ENCODE data around the gene FASN. TPM values are rescaled to one million over a fixed set of nuclear protein-coding genes. Genes with fewer than 3 reads are reported as not detected.
A peak's percentile ranks its signal among the peaks of the same experiment; 100 is the strongest.

FASN gene
- total RNA-seq, 1 donor from 2014 or later = 439 TPM

DNA sequence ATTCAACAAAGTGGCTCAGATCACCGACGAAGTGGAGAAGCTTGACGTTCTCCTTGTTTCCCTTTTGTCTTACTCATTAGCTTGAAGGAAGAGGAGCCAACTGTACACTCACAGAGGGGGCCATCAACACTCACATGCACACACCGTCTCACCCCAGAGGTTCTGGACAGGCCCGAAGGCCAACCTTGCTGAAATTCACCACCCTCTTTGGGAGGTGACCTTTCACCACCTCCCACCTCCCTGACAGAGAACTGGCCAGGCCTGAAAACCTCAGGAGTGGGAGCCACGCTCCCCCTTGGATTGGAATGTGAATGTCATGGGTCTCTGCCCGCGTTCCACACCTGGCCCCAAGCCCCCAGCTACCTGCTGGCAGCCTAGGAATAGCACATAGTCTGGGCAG is 62.5 kb downstream of the FASN start:
- Mint-ChIP-seq H3K36me3 (ENCODE audit: unreplicated experiment) (no peaks in the 10 kb centered on the region), H3K27ac (ENCODE audit: unreplicated experiment) (no peak overlapping the region)

DNA sequence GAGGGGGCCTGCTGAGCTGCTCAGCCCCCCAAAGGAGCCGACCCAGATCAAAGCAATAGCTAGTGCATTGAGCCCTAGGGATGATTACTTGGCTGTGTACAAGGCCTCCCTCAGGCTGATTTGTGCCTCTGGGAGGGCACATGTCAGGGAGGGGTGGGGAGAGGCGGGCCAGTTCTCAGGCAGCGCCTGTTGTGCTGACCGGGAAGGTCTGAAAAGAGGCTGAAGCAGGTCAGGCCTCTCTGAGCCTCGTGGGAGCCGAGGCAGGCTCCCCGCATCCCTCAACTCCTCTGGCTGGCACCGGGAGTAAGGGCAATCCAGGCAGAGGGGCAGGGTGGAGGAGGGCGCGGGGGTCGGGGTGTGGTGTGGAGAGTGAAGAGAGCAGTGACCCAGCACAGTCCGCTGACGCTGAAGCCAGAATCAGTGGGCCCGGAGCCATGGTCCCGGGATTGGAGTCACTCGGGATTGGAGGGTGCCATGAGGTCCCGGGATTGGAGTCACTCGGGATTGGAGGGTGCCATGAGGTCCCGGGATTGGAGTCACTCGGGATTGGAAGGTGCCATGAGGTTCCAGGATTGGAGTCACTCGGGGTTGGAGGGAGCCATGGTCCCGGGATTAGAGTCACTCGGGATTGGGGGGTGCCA is 63.5 kb downstream of the FASN start:
- Mint-ChIP-seq H3K27me3 (ENCODE audit: unreplicated experiment) (peaks cover 10% of the 10 kb centered on the region), H3K27ac (ENCODE audit: unreplicated experiment) (no peak overlapping the region), H3K9me3 (ENCODE audit: unreplicated experiment) (peaks cover 8% of the 10 kb centered on the region), H3K4me1 (ENCODE audit: low read depth, unreplicated experiment) (peaks cover 6% of the 10 kb centered on the region), H3K36me3 (ENCODE audit: unreplicated experiment) (no peaks in the 10 kb centered on the region), H3K4me3 (ENCODE audit: unreplicated experiment) (no peak overlapping the region)
- TF ChIP-seq, protein P1, sequence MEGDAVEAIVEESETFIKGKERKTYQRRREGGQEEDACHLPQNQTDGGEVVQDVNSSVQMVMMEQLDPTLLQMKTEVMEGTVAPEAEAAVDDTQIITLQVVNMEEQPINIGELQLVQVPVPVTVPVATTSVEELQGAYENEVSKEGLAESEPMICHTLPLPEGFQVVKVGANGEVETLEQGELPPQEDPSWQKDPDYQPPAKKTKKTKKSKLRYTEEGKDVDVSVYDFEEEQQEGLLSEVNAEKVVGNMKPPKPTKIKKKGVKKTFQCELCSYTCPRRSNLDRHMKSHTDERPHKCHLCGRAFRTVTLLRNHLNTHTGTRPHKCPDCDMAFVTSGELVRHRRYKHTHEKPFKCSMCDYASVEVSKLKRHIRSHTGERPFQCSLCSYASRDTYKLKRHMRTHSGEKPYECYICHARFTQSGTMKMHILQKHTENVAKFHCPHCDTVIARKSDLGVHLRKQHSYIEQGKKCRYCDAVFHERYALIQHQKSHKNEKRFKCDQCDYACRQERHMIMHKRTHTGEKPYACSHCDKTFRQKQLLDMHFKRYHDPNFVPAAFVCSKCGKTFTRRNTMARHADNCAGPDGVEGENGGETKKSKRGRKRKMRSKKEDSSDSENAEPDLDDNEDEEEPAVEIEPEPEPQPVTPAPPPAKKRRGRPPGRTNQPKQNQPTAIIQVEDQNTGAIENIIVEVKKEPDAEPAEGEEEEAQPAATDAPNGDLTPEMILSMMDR (IDR thresholded peaks at IDR 0.05; ENCODE audit: partially characterized antibody, unreplicated experiment) = no peak
- DNase-seq = no peak

More for the DNA sequence above, 62.5 kb downstream of the FASN start:
- DNase-seq = no peak
- Mint-ChIP-seq H3K27me3 (ENCODE audit: unreplicated experiment) (peaks cover 7% of the 10 kb centered on the region), H3K4me1 (ENCODE audit: low read depth, unreplicated experiment) (peaks cover 4% of the 10 kb centered on the region), H3K9me3 (ENCODE audit: unreplicated experiment) (peaks cover 8% of the 10 kb centered on the region), H3K4me3 (ENCODE audit: unreplicated experiment) (peak overlapping the region; percentile 56)
- TF ChIP-seq, protein P1 (IDR thresholded peaks at IDR 0.05; ENCODE audit: partially characterized antibody, unreplicated experiment) = no peak

DNA sequence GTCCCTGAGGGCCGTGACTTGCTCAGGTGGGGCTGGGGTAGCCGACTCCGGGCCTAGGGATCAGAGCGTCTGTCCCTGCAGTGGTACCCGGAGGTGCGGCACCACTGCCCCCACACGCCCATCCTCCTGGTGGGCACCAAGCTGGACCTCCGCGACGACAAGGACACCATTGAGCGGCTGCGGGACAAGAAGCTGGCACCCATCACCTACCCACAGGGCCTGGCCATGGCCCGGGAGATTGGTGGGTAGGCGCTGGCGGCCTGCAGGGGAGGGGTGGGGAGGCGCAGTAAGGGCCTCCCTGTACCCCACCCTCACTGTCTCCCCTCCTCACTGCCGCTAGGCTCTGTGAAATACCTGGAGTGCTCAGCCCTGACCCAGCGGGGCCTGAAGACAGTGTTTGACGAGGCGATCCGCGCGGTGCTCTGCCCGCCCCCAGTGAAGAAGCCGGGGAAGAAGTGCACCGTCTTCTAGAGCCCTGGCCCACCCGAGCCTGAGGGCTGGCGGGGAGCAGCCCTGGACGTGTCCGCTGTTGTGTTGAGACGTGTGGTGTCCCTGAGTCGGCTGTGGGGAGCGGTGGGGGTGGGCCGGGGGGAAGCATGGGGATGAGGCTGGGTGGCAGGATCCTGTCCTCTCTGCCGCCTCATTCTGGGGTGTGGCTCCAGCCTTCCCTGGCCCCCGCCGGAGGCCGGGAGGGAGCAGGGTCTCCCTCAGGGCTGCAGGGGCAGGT is 64.5 kb downstream of the FASN start:
- Mint-ChIP-seq H3K27me3 (ENCODE audit: unreplicated experiment) (peaks cover 6% of the 10 kb centered on the region), H3K27ac (ENCODE audit: unreplicated experiment) (no peak overlapping the region), H3K36me3 (ENCODE audit: unreplicated experiment) (no peaks in the 10 kb centered on the region), H3K4me1 (ENCODE audit: low read depth, unreplicated experiment) (peaks cover 6% of the 10 kb centered on the region), H3K9me3 (ENCODE audit: unreplicated experiment) (peaks cover 8% of the 10 kb centered on the region), H3K4me3 (ENCODE audit: unreplicated experiment) (peak overlapping the region; percentile 70)
- DNase-seq = no peak
- TF ChIP-seq, protein P1 (IDR thresholded peaks at IDR 0.05; ENCODE audit: partially characterized antibody, unreplicated experiment) = no peak

DNA sequence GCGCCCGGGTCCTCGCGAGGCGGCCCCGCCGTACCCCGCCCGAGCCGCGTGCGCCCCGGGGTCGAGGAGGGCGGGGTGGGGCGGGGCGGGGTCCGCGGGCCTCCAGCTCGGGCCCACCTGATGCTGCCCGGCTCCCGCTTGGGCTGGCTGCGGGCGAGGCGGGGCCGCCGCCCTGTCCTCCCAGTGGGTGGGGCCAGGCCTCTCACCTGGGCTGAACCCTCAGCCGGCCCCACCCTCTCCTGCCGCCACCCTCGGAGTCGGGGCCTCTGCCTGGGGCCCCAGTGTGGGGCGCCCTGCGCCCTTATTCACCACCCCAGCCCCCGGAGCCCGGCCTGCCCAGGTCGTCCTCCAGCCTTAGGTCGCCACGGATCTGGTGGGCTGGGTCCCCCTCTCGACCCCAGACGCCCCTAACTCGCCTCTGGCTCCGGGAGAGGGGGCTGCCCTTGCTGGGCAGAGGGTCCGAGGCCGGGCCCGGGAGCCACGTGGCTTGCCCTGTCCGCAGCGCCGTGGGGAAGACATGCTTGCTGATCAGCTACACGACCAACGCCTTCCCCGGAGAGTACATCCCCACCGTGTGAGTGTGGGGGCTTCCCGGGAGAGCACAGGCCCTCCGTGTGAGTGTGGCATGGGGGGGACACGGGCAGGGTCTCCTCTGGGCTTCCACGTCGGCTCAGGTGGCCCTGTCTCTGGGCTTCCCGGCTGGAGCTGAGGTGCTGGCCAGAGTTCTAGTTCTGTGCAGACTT is 66.0 kb downstream of the FASN start:
- TF ChIP-seq, protein P1 (IDR thresholded peaks at IDR 0.05; ENCODE audit: partially characterized antibody, unreplicated experiment) = no peak
- Mint-ChIP-seq H3K9me3 (ENCODE audit: unreplicated experiment) (peaks cover 7% of the 10 kb centered on the region), H3K27ac (ENCODE audit: unreplicated experiment) (no peak overlapping the region), H3K36me3 (ENCODE audit: unreplicated experiment) (no peaks in the 10 kb centered on the region), H3K27me3 (ENCODE audit: unreplicated experiment) (peaks cover 6% of the 10 kb centered on the region), H3K4me3 (ENCODE audit: unreplicated experiment) (peak overlapping the region; percentile 63), H3K4me1 (ENCODE audit: low read depth, unreplicated experiment) (peaks cover 3% of the 10 kb centered on the region)
- DNase-seq = no peak
